Ovary (tissue), 3 donors: ENCODE measurements around the gene NEDD4L.

Experiments used
- CTCF ChIP-seq, 3 donors: fragments of 450-650 bp in 2 of 3; fragments of 200-600 bp in 1 of 3; IDR thresholded peaks; one replicate each; pipeline versions ENCODE4 v1.5.1 to v1.8.0; 2016 to 2022; ENCODE audit warnings: antibody characterized with exemption in 3 of 3, mild to moderate bottlenecking in 1 of 3
- POLR2A ChIP-seq: fragments of 450-650 bp; IDR thresholded peaks from one replicate; pipeline ENCODE4 v1.6.1; 2017; ENCODE audit warnings: antibody characterized with exemption, mild to moderate bottlenecking, moderate library complexity
- donor health status: DM: no; HTN: no; CAD: no.

- TF ChIP-seq CTCF (IDR thresholded peaks at IDR 0.05) (no peak), POLR2A (no peak)
Observed at GRCh38 chr18:58311390-58311789, 267.4 kb downstream of the NEDD4L start.
